Transverse colon (tissue), 4 donors: ENCODE measurements around the gene FBXL16. TPM values are rescaled to one million over a fixed set of nuclear protein-coding genes. Genes with fewer than 3 reads are reported as not detected.

Experiments
- DNase-seq: peaks from one replicate; pipeline ENCODE4 v3.0.0-alpha.2; 2019
- H3K27ac ChIP-seq, 4 donors: fragments of 200-600 bp; sonication (generic); 2 replicates each; pipeline ENCODE4 v1.5.1; 2016 to 2018; ENCODE audit warnings: inconsistent platforms in 4 of 4
- H3K27me3 ChIP-seq: fragments of 200-600 bp; sonication (generic); 2 replicates; pipeline ENCODE4 v1.5.1; 2017; ENCODE audit warnings: inconsistent platforms
- H3K36me3 ChIP-seq, 4 donors: fragments of 200-600 bp; sonication (generic); 2 replicates each; pipeline ENCODE4 v1.5.1; 2017 to 2019; ENCODE audit warnings: inconsistent platforms in 4 of 4
- H3K4me1 ChIP-seq, 4 donors: fragments of 200-600 bp; sonication (generic); 2 replicates each; pipeline ENCODE4 v1.5.1; 2017 to 2020; ENCODE audit warnings: inconsistent platforms in 4 of 4
- H3K4me3 ChIP-seq, 4 donors: fragments of 200-600 bp; sonication (generic); 1 replicate in 1 of 4; 2 replicates in 3 of 4; pipeline versions ENCODE4 v1.5.1 to v1.6.1; 2017 to 2019; ENCODE audit warnings: inconsistent platforms in 4 of 4
- H3K9me3 ChIP-seq, 2 donors: fragments of 200-600 bp; sonication (generic); 2 replicates each; pipeline ENCODE4 v1.5.1; 2017 to 2019; ENCODE audit warnings: inconsistent platforms in 2 of 2
- CTCF ChIP-seq, 5 experiments: fragments of 200-600 bp in 3 of 5; fragments of 450-650 bp in 2 of 5; sonication (generic) in 3 of 5; IDR thresholded peaks; 1 replicate in 2 of 5; 2 replicates in 3 of 5; pipeline ENCODE4 v1.5.1; 2016 to 2017; ENCODE audit warnings: antibody characterized with exemption in 5 of 5, inconsistent platforms in 3 of 5, mild to moderate bottlenecking in 2 of 5, moderate library complexity in 1 of 5
- EP300 ChIP-seq: sonication (generic); formaldehyde crosslinking; IDR thresholded peaks from one replicate; pipeline ENCODE4 v1.6.1; 2017; ENCODE audit warnings: antibody characterized with exemption, low read depth
- POLR2A ChIP-seq: fragments of 450-650 bp; IDR thresholded peaks from one replicate; pipeline ENCODE4 v1.6.1; 2016; ENCODE audit warnings: antibody characterized with exemption, mild to moderate bottlenecking, moderate library complexity
- POLR2AphosphoS5 ChIP-seq, 3 donors: sonication (generic); formaldehyde crosslinking; IDR thresholded peaks; one replicate each; pipeline ENCODE4 v1.6.1; 2016; ENCODE audit warnings: antibody characterized with exemption in 3 of 3
- WGBS, 2 donors: methylation state at CpG; one replicate each; pipeline ENCODE4 v1.1.5; 2018; ENCODE audit warnings: low coverage in 1 of 2; 5-methylcytosine and 5-hydroxymethylcytosine counted together
- in situ Hi-C, 4 donors: fragments of 200-750 bp; cut with MboI; loops; one replicate each; pipeline versions ENCODE4 v1.15.0 to v1.15.1; 2017; ENCODE audit warnings: low sequenced_read_pairs in 3 of 4, low pct_ligation_motif_present in 1 of 4, low pct_unique_long_range_greater_than_20kb in 1 of 4
- intact Hi-C: fragments of 100-400 bp; cut with DNase I; formaldehyde crosslinking; loops from one replicate; pipeline ENCODE4 v1.15.1; 2023; ENCODE audit warnings: low total_unique reads
- total RNA-seq, 4 donors: library from RNA; depleted of rRNA; stranded (reverse); fragments of >200 nt; gene quantifications; one replicate each; pipeline ENCODE4 v1.1.0, GENCODE V29; 2016

The FBXL16 gene
- total RNA-seq, 4 donors from 2014 or later: 0.60 to 3.5 (median 1.6) TPM; not detected in 1

GRCh38 chr16:722835-723633 is 17.4 kb upstream of the FBXL16 start:
- intact Hi-C loops: no loop called here
- Histone ChIP-seq H3K27me3 (peaks cover 38% of the 10 kb centered on the region), H3K27ac (no peak overlapping the region), H3K36me3 (no peaks in the 10 kb centered on the region), H3K4me1 (peaks cover 35 to 57% (median 52%) of the 10 kb centered on the region in 4 donors), H3K9me3 (no peaks in the 10 kb centered on the region), H3K4me3 (no peak overlapping the region)
- TF ChIP-seq CTCF (IDR thresholded peaks at IDR 0.05) (no peak), POLR2AphosphoS5 (IDR thresholded peaks at IDR 0.05) (no peak), EP300 (no peak), POLR2A (no peak)
- DNase-seq: no peak
- 88% methylated on average over 24 of the region's 24 CpGs; no CpG with 5 or more reads in 1 of the 2 donors for WGBS, 2 donors
- in situ Hi-C loops: no loop called here

GRCh38 chr16:721765-722540 is 16.4 kb upstream of the FBXL16 start:
- peak overlapping the region; percentile 90 to 94 (median 93) for H3K27ac ChIP-seq
- no peak for TF ChIP-seq CTCF (IDR thresholded peaks at IDR 0.05)
- no peak for TF ChIP-seq POLR2AphosphoS5 (IDR thresholded peaks at IDR 0.05)
- no peak for TF ChIP-seq EP300
- no peak for TF ChIP-seq POLR2A
- no peaks in the 10 kb centered on the region for H3K36me3 ChIP-seq
- no peaks in the 10 kb centered on the region for H3K9me3 ChIP-seq
- intact Hi-C loops (no loop called here), in situ Hi-C loops (no loop called here)
- DNase-seq: no peak
- H3K4me1 ChIP-seq: peaks cover 26 to 47% (median 43%) of the 10 kb centered on the region in 4 donors
- H3K27me3 ChIP-seq: peaks cover 30% of the 10 kb centered on the region
- peak overlapping the region in 3 of 4 donors; percentile 64 to 83 (median 72) for H3K4me3 ChIP-seq
- 87% methylated on average over 39 of the region's 51 CpGs; no CpG with 5 or more reads in 1 of the 2 donors for WGBS, 2 donors

GRCh38 chr16:720990-721764 is 15.6 kb upstream of the FBXL16 start, which contains the start of gene ANTKMT:
Gene ANTKMT (plus strand): TSS chr16:721146. CDS start chr16:721275, 129 bp downstream.
- TF ChIP-seq CTCF (IDR thresholded peaks at IDR 0.05) (peak in 1 of 5 experiments; percentile 21), POLR2AphosphoS5 (IDR thresholded peaks at IDR 0.05) (peak; percentile 24 to 86 (median 75)), POLR2A (no peak), EP300 (no peak)

More at GRCh38 chr16:720990-721764, 15.6 kb upstream of the FBXL16 start, which contains the start of gene ANTKMT:
- in situ Hi-C loops (no loop called here), intact Hi-C loops (no loop called here)
- Histone ChIP-seq H3K9me3 (no peaks in the 10 kb centered on the region), H3K4me1 (peaks cover 26 to 47% (median 42%) of the 10 kb centered on the region in 4 donors), H3K27me3 (peaks cover 31% of the 10 kb centered on the region), H3K4me3 (peak within 1 kb of the TSS; percentile 37 to 83 (median 68)), H3K27ac (peak within 1 kb of the TSS; percentile 90 to 94 (median 93)), H3K36me3 (no peaks in the 10 kb centered on the region)
- whole genome bisulfite sequencing, 2 donors: 23% methylated on average over 36 of the region's 106 CpGs; no CpG with 5 or more reads in 1 of the 2 donors
- DNase-seq: peak; percentile 91
